A673 (cell line): ENCODE results near the gene ADCY6. TPM values are rescaled to one million over a fixed set of nuclear protein-coding genes. Genes with fewer than 3 reads are reported as not detected.

ENCODE experiments used
- BruUV-seq: library from RNA; stranded (reverse); fragments of 400-500 nt; replicated peaks from 2 replicates; lab custom pipeline; 2021; lab: Mats Ljungman, UMichigan
- CTCF ChIA-PET: fragments of 300-600 bp; sonication (Branson Sonifier 250); formaldehyde crosslinking; loops from one replicate; lab custom pipeline; 2022; ENCODE audit warnings: antibody characterized with exemption; lab: Charles Lee
- POLR2A ChIA-PET: fragments of 300-600 bp; sonication (Branson Sonifier 250); formaldehyde crosslinking; loops from one replicate; lab custom pipeline; 2022; ENCODE audit warnings: antibody characterized with exemption; ENCODE audit not compliant: low non-redundant PET; lab: Charles Lee
- DNase-seq: peaks from one replicate; pipeline ENCODE4 v3.0.0-alpha.2; 2015; ENCODE audit warnings: low spot score
- H3K27ac ChIP-seq: fragments of 200-600 bp; sonication (generic); 2 replicates; pipeline ENCODE4 v1.5.1; 2016; ENCODE audit warnings: mixed run types, low read depth, mild to moderate bottlenecking, mixed read lengths, antibody characterized with exemption, low read length; ENCODE audit not compliant: poor library complexity, severe bottlenecking
- H3K27me3 ChIP-seq: fragments of 200-600 bp; sonication (generic); replicated peaks from 2 replicates; pipeline ENCODE4 v1.6.1; 2017; ENCODE audit warnings: mixed run types, low read depth, mild to moderate bottlenecking, mixed read lengths, antibody characterized with exemption, low read length; ENCODE audit not compliant: insufficient read depth, poor library complexity
- H3K36me3 ChIP-seq: fragments of 200-600 bp; sonication (generic); 2 replicates; pipeline ENCODE4 v1.6.1; 2016; ENCODE audit warnings: mixed run types, mild to moderate bottlenecking, mixed read lengths, antibody characterized with exemption, low read length; ENCODE audit not compliant: insufficient read depth, poor library complexity, severe bottlenecking
- H3K4me1 ChIP-seq: fragments of 200-600 bp; sonication (generic); 2 replicates; pipeline ENCODE4 v1.6.1; 2017; ENCODE audit warnings: mixed run types, mild to moderate bottlenecking, mixed read lengths, antibody characterized with exemption, low read length; ENCODE audit not compliant: insufficient read depth, poor library complexity, severe bottlenecking
- H3K4me3 ChIP-seq: fragments of 200-600 bp; sonication (generic); 2 replicates; pipeline ENCODE4 v1.5.1; 2016; ENCODE audit warnings: low read depth, mixed run types, mild to moderate bottlenecking, mixed read lengths, low read length; ENCODE audit not compliant: poor library complexity, severe bottlenecking
- H3K9me3 ChIP-seq: fragments of 200-600 bp; sonication (generic); 2 replicates; pipeline ENCODE4 v1.6.1; 2016; ENCODE audit warnings: mixed run types, low read depth, mild to moderate bottlenecking, mixed read lengths, antibody characterized with exemption, low read length; ENCODE audit not compliant: poor library complexity, severe bottlenecking
- CTCF ChIP-seq: fragments of 300-800, 200-600 bp; sonication (generic); conservative IDR thresholded peaks from 2 replicates; pipeline ENCODE4 v1.5.1; 2017; ENCODE audit warnings: low read depth, mild to moderate bottlenecking, antibody characterized with exemption, low read length, moderate library complexity, mixed read lengths
- EZH2 ChIP-seq: fragments of 200-600 bp; sonication (generic); IDR thresholded peaks from 2 replicates; pipeline ENCODE4 v1.6.1; 2017; ENCODE audit warnings: borderline replicate concordance, low read depth, mild to moderate bottlenecking, mixed read lengths, antibody characterized with exemption, low read length; ENCODE audit not compliant: poor library complexity, severe bottlenecking
- intact Hi-C: fragments of 100-400 bp; cut with micrococcal nuclease; formaldehyde crosslinking; loops from one replicate; pipeline ENCODE4 v1.10.0; 2022; ENCODE audit not compliant: unreplicated experiment
- total RNA-seq: library from RNA; stranded (reverse); gene quantifications from 2 replicates; pipeline ENCODE4 v1.2.3, GENCODE V29; 2021

The ADCY6 gene
- total RNA-seq, 1 experiment from 2014 or later = 6.8 TPM

GRCh38 chr12:48807981-48808380, 19.1 kb upstream of the ADCY6 start:
- TF ChIP-seq CTCF (no peak), EZH2 (no peak)
- Histone ChIP-seq H3K9me3 (no peaks in the 10 kb centered on the region), H3K4me3 (no peak overlapping the region), H3K27ac (no peak overlapping the region), H3K27me3 (no peaks in the 10 kb centered on the region), H3K36me3 (no peaks in the 10 kb centered on the region), H3K4me1 (no peaks in the 10 kb centered on the region)
- BruUV-seq = no TSS peak
- no peak for DNase-seq
- CTCF ChIA-PET = no interaction called here
- POLR2A ChIA-PET = no interaction called here
- intact Hi-C loops = no loop called here

- intact Hi-C loops = no loop called here
- H3K4me1 ChIP-seq = no peaks in the 10 kb centered on the region
- no peak overlapping the region for H3K27ac ChIP-seq
- no peak overlapping the region for H3K4me3 ChIP-seq
- TF ChIP-seq CTCF = no peak
- no peak for TF ChIP-seq EZH2
- no peaks in the 10 kb centered on the region for H3K9me3 ChIP-seq
- ChIA-PET POLR2A (no interaction called here), CTCF (no interaction called here)
- DNase-seq = no peak
- H3K27me3 ChIP-seq = no peaks in the 10 kb centered on the region
- no peaks in the 10 kb centered on the region for H3K36me3 ChIP-seq
- no TSS peak for BruUV-seq
Measured at GRCh38 chr12:48803675-48804074, 14.8 kb upstream of the ADCY6 start.

GRCh38 chr12:48800971-48801370, 12.1 kb upstream of the ADCY6 start:
- no TSS peak for BruUV-seq
- no peaks in the 10 kb centered on the region for H3K36me3 ChIP-seq
- H3K9me3 ChIP-seq = no peaks in the 10 kb centered on the region
- POLR2A ChIA-PET = no interaction called here
- no peak for DNase-seq
- no peaks in the 10 kb centered on the region for H3K4me1 ChIP-seq
- no peak overlapping the region for H3K4me3 ChIP-seq
- intact Hi-C loops = no loop called here
- no peak overlapping the region for H3K27ac ChIP-seq
- CTCF ChIA-PET = interaction anchor here (0.9 kb wide), 1 partner anchor 245 kb away, joined by 7 read pairs; no protein-coding TSS in a partner anchor
- no peaks in the 10 kb centered on the region for H3K27me3 ChIP-seq
- TF ChIP-seq CTCF (no peak), EZH2 (no peak)
